Omental fat pad (tissue), 4 donors: ENCODE data around the gene IDH3G. TPM values are rescaled to one million over a fixed set of nuclear protein-coding genes. Genes with fewer than 3 reads are reported as not detected.

Experiments
- ATAC-seq: fragments of 150-250 bp; one replicate; pipeline ENCODE4 v1.9.1; 2016; ENCODE audit warnings: mild to moderate bottlenecking, moderate library complexity; ENCODE audit not compliant: low FRiP score
- DNase-seq: peaks from one replicate; pipeline ENCODE4 v3.0.0-alpha.2; 2019; ENCODE audit warnings: low spot score
- CTCF ChIP-seq, 3 donors: fragments of 450-650 bp; IDR thresholded peaks; one replicate each; pipeline ENCODE4 v1.5.1; 2016 to 2017; ENCODE audit warnings: antibody characterized with exemption in 3 of 3, mild to moderate bottlenecking in 3 of 3, moderate library complexity in 2 of 3
- total RNA-seq, 4 donors: library from RNA; depleted of rRNA; stranded (reverse); fragments of >200 nt; gene quantifications; one replicate each; pipeline ENCODE4 v1.1.0, GENCODE V29; 2016

Gene IDH3G
- total RNA-seq, 4 donors from 2014 or later, result 71.9 to 119 (median 89.7) TPM

GRCh38 chrX:153776611-153777045, 17.5 kb downstream of the IDH3G start:
- ATAC-seq (no peak), DNase-seq (no peak)
- no peak for TF ChIP-seq CTCF (IDR thresholded peaks at IDR 0.05)

GRCh38 chrX:153776120-153776599, 18.0 kb downstream of the IDH3G start:
- DNase-seq (no peak), ATAC-seq (no peak)
- no peak for TF ChIP-seq CTCF (IDR thresholded peaks at IDR 0.05)

GRCh38 chrX:153775293-153776119, 18.7 kb downstream of the IDH3G start:
- TF ChIP-seq CTCF (IDR thresholded peaks at IDR 0.05), result no peak
- ATAC-seq, result no peak
- no peak for DNase-seq

- ATAC-seq, result no peak
- no peak for DNase-seq
- TF ChIP-seq CTCF (IDR thresholded peaks at IDR 0.05), result no peak
These were observed 19.4 kb downstream of the IDH3G start for GRCh38 chrX:153774576-153775292.

- TF ChIP-seq CTCF (IDR thresholded peaks at IDR 0.05), result no peak
- no peak for DNase-seq
- no peak for ATAC-seq
These were observed 20.2 kb downstream of the IDH3G start for GRCh38 chrX:153773741-153774575.

- ATAC-seq (no peak), DNase-seq (no peak)
- TF ChIP-seq CTCF (IDR thresholded peaks at IDR 0.05), result no peak
These were observed 21.0 kb downstream of the IDH3G start for GRCh38 chrX:153773218-153773611.
